MM.1S (cell line): Measurements from ENCODE around the gene NOS3.

Experiments used
- DNase-seq: peaks from one replicate; pipeline ENCODE4 v3.0.0-alpha.2; 2015
- H2AFZ ChIP-seq: fragments of 300-600 bp; sonication (generic); 2 replicates; pipeline ENCODE4 v1.6.0; 2016; ENCODE audit warnings: antibody characterized with exemption, low read length
- H3F3A ChIP-seq: fragments of 300-600 bp; sonication (generic); 2 replicates; pipeline ENCODE4 v1.6.1; 2016; ENCODE audit warnings: mild to moderate bottlenecking, antibody characterized with exemption, low read length, moderate library complexity, mixed read lengths; ENCODE audit not compliant: insufficient read depth
- H3K27ac ChIP-seq: fragments of 300-600 bp; sonication (generic); 2 replicates; pipeline ENCODE4 v1.5.1; 2016; ENCODE audit warnings: mild to moderate bottlenecking, low read length
- H3K27me3 ChIP-seq: fragments of 300-600 bp; sonication (generic); replicated peaks from 2 replicates; pipeline ENCODE4 v1.6.0; 2016; ENCODE audit warnings: low read length; ENCODE audit not compliant: insufficient read depth
- H3K36me3 ChIP-seq: fragments of 300-600 bp; sonication (generic); replicated peaks from 2 replicates; pipeline ENCODE4 v1.6.1; 2016; ENCODE audit warnings: mild to moderate bottlenecking, low read length, mixed read lengths; ENCODE audit not compliant: insufficient read depth
- H3K4me1 ChIP-seq: fragments of 300-600 bp; sonication (generic); 2 replicates; pipeline ENCODE4 v1.6.1; 2016; ENCODE audit warnings: low read length, mixed read lengths
- H3K4me2 ChIP-seq: fragments of 300-600 bp; sonication (generic); 2 replicates; pipeline ENCODE4 v1.6.0; 2016; ENCODE audit warnings: low read depth, low read length
- H3K4me3 ChIP-seq: fragments of 300-600 bp; sonication (generic); 2 replicates; pipeline ENCODE4 v1.5.1; 2016; ENCODE audit warnings: low read length, mixed read lengths
- H3K79me2 ChIP-seq: fragments of 300-600 bp; sonication (generic); 2 replicates; pipeline ENCODE4 v1.6.1; 2016; ENCODE audit warnings: mixed run types, low read length, mixed read lengths
- H3K9ac ChIP-seq: fragments of 300-600 bp; sonication (generic); 2 replicates; pipeline ENCODE4 v1.6.1; 2016; ENCODE audit warnings: low read length, mixed read lengths
- H3K9me2 ChIP-seq: fragments of 300-600 bp; sonication (generic); replicated peaks from 2 replicates; pipeline ENCODE4 v1.6.1; 2016; ENCODE audit warnings: mild to moderate bottlenecking, low read length, mixed read lengths; ENCODE audit not compliant: insufficient read depth
- H3K9me3 ChIP-seq: fragments of 300-600 bp; sonication (generic); replicated peaks from 2 replicates; pipeline ENCODE4 v1.6.1; 2016; ENCODE audit warnings: mild to moderate bottlenecking, low read length, mixed read lengths; ENCODE audit not compliant: insufficient read depth
- H4K20me1 ChIP-seq: fragments of 300-600 bp; sonication (generic); 2 replicates; pipeline ENCODE4 v1.6.1; 2016; ENCODE audit warnings: mild to moderate bottlenecking, low read length, moderate library complexity, mixed read lengths; ENCODE audit not compliant: insufficient read depth
- CTCF ChIP-seq: fragments of 300-600 bp; sonication (generic); IDR thresholded peaks from 2 replicates; pipeline ENCODE4 v1.5.1; 2016; ENCODE audit warnings: antibody characterized with exemption, low read length, mixed read lengths
- EZH2 ChIP-seq: fragments of 300-600 bp; sonication (generic); optimal IDR thresholded peaks from 2 replicates; pipeline ENCODE3; 2017; ENCODE audit warnings: low read depth, mild to moderate bottlenecking, antibody characterized with exemption, low read length, mixed read lengths
- EZH2phosphoT487 ChIP-seq: fragments of 300-600 bp; sonication (generic); IDR thresholded peaks from 2 replicates; pipeline ENCODE4 v1.6.1; 2018; ENCODE audit warnings: antibody characterized with exemption, low read length

NOS3 gene

GRCh38 chr7:151008511-151009323 is 17.9 kb downstream of the NOS3 start:
- Histone ChIP-seq H3K27me3 (peaks cover 17% of the 10 kb centered on the region), H3K4me1 (peaks cover 4% of the 10 kb centered on the region; the same call in 1 of the 2 replicates), H3K9me3 (no peaks in the 10 kb centered on the region), H3F3A (0 out of 2 replicates have a peak, but pooled peaks cover 4% of the 10 kb centered on the region), H3K9ac (peak overlapping the region; percentile 53; the same call in 1 of the 2 replicates), H3K4me3 (peak overlapping the region; percentile 49), H3K27ac (peak overlapping the region; percentile 30; the same call in 1 of the 2 replicates), H3K79me2 (no peaks in the 10 kb centered on the region), H2AFZ (peak overlapping the region; percentile 61), H3K9me2 (no peaks in the 10 kb centered on the region), H3K36me3 (no peaks in the 10 kb centered on the region), H3K4me2 (peak overlapping the region; percentile 60), H4K20me1 (no peaks in the 10 kb centered on the region)
- peak; percentile 89 for DNase-seq
- TF ChIP-seq EZH2phosphoT487 (no peak), CTCF (peak; percentile 98)

DNA sequence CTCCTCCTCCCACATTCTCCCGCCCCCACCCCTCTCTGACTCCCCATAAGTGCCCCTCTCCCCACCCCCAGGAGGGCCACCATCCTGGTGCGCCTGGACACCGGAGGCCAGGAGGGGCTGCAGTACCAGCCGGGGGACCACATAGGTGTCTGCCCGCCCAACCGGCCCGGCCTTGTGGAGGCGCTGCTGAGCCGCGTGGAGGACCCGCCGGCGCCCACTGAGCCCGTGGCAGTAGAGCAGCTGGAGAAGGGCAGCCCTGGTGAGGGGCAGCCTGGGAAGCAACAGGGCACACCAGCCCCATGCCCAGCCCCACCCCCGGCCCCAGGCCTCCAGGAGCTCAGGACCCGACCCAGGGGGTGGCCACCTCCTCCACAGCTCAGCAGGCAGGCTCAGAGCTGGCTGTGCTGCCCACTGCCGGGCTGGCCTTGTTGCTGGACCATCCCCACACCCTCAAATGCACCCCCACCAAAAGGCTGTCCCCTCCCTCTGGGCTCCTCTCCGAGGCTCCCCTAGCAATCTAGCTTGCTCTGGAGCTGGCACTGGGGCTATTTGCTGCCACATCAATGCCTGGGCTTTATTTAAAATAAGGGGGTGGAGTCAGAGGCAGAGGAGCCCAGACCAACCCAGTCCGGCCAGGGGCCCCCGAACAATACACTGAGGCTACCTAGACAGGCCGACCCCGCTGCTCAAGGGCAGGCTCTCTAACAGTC is 18.7 kb downstream of the NOS3 start:
- Histone ChIP-seq H3K9me2 (no peaks in the 10 kb centered on the region), H3K27ac (no peak overlapping the region), H3K4me1 (peaks cover 8% of the 10 kb centered on the region; the same call in 1 of the 2 replicates), H3K4me2 (peak overlapping the region; percentile 60), H4K20me1 (no peaks in the 10 kb centered on the region), H3K9me3 (no peaks in the 10 kb centered on the region), H3K4me3 (peak overlapping the region; percentile 49), H3K27me3 (peaks cover 17% of the 10 kb centered on the region), H3K9ac (peak overlapping the region; percentile 53; the same call in 1 of the 2 replicates), H3F3A (0 out of 2 replicates have a peak, but pooled peaks cover 4% of the 10 kb centered on the region), H3K79me2 (no peaks in the 10 kb centered on the region), H2AFZ (peak overlapping the region; percentile 61), H3K36me3 (no peaks in the 10 kb centered on the region)
- DNase-seq, result no peak
- TF ChIP-seq EZH2 (no peak), EZH2phosphoT487 (no peak), CTCF (0 out of 2 replicates have a peak, but pooled peaks have one; percentile 21)

DNA sequence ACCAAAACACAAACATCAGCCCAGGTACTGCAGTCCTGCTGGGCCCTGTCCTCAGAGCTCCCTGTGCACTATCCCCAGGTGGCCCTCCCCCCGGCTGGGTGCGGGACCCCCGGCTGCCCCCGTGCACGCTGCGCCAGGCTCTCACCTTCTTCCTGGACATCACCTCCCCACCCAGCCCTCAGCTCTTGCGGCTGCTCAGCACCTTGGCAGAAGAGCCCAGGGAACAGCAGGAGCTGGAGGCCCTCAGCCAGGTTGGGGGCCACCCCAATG is 19.2 kb downstream of the NOS3 start:
- no peaks in the 10 kb centered on the region for H3K9me2 ChIP-seq
- H3K4me2 ChIP-seq, result no peak overlapping the region
- no peak overlapping the region for H3K27ac ChIP-seq
- H4K20me1 ChIP-seq, result no peaks in the 10 kb centered on the region
- H3K27me3 ChIP-seq, result peaks cover 17% of the 10 kb centered on the region
- H3K4me1 ChIP-seq, result peaks cover 8% of the 10 kb centered on the region; the same call in 1 of the 2 replicates
- no peak for DNase-seq
- 0 out of 2 replicates have a peak, but pooled peaks cover 4% of the 10 kb centered on the region for H3F3A ChIP-seq
- H3K79me2 ChIP-seq, result no peaks in the 10 kb centered on the region
- H2AFZ ChIP-seq, result no peak overlapping the region
- no peaks in the 10 kb centered on the region for H3K9me3 ChIP-seq
- no peak overlapping the region for H3K4me3 ChIP-seq
- H3K36me3 ChIP-seq, result no peaks in the 10 kb centered on the region
- TF ChIP-seq CTCF, result no peak
- no peak for TF ChIP-seq EZH2
- no peak for TF ChIP-seq EZH2phosphoT487
- no peak overlapping the region for H3K9ac ChIP-seq
